Ammon's horn (tissue), 1 donor: ENCODE measurements around the gene INHBC.
"Not testable (repeated sequence)": the region's sequence is repeated elsewhere in the genome, so short reads cannot be mapped to it uniquely, and the experiment has no call there.

Experiments
- DNase-seq: peaks from one replicate; pipeline ENCODE4 v3.0.0-alpha.2; 2016; ENCODE audit warnings: low spot score

INHBC gene

GRCh38 chr12:57429473-57430111 is 5.0 kb upstream of the INHBC start:
- DNase-seq, result no peak

DNA sequence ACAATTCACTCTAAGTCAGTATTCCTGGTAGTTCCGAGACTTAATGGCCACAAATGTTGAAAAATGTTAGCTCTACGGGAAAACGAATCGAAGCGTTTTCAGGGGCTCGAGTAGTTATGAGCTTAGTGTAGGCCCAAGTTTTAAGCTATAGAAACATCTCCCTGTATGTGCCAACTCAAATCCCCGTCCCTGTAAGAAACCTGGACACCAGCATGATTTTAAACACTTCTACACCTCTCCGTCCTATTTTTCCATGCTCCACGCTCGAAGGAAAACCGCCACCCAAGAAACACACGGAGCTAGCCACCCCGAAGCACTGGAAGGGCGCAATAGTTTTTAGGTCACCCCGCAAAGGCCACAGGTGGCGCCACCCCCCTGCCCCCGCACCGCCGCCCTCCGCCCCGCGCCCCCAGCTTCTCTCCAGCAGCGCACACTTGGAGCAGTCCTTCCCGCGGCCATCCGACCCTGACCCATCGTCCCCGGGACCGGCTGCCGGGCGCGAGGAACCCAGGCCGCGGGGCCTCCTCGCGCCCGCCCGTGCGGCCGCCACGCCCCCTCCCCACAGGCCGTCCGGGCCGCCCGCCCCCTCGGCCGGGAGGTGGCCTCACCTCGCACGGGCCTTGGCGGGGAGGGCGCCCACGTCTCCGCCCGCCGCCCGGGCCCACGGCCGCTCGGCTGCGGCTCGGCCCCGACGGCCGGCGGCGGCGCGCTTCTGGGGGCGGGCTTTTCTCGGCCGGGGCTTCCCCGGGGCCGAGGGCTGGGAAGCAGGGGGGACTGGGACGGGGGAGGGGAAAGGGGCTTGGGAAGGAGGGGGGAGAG is 4.3 kb upstream of the INHBC start:
- peak; percentile 28 for DNase-seq

DNA sequence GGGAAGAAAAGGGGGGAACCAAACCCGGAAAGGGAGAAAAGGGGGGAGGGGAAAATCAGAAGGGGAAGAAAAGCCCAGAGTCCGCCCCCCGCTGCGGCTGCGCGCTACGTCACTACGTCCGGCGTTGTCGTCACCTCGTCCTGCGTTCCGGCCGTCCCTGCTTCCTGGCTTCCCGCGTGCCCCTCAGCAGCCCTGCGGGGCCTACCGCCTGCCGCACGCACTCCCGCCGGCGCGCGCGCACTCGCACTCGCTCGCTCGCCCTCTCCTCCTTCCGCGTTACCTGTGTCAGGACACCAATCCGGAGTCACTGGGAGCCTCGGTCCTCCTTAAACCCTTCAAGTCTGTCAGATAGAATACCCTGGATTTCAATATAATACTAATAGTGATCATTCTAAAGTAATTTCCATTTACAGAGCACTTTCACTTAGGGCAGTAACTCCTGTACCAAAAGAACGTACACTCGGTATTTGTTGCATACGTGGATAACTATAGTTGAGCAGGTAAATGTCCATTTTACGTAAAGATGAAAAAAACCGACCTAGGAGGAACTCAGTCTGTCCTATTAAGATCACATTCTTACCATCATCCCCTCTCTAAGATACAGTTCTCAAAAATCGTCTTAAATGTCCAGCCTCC is 3.5 kb upstream of the INHBC start, which contains the start of gene R3HDM2:
Gene R3HDM2 (minus strand): TSS at position 113 of the 636 bp plus-strand sequence. CDS start 120,615 bp downstream, outside the sequence.
- DNase-seq, result peak; percentile 98

DNA sequence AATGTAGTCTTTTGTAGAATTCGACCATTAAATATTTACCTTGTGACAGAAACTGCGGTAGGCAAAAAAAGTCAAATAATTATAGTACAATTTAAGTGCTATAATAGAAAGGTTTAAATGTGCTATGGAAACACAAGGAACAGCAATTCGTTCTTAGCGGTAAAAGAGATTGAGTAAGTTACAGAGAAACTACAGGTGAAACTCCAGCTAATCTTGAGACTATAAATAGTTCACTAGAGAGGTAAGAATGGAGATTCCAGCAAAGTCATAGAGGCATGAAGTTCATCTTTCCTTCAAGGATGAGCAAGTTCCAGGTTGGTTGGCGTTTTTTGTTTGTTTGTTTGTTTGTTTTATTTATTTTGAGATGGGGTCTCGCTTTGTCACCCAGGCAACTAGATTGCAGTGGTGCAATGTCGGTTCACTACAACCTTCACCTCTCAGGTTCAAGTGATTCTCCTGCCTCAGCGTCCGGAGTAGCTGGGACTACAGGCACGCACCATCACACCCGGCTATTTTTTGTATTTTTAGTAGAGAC is 2.9 kb upstream of the INHBC start:
- DNase-seq, result no peak

GRCh38 chr12:57433370-57433769 is 1.2 kb upstream of the INHBC start:
- DNase-seq, result no peak

- DNase-seq, result no peak
Observed at GRCh38 chr12:57435293-57435692, 709 bp downstream of the INHBC start.

DNA sequence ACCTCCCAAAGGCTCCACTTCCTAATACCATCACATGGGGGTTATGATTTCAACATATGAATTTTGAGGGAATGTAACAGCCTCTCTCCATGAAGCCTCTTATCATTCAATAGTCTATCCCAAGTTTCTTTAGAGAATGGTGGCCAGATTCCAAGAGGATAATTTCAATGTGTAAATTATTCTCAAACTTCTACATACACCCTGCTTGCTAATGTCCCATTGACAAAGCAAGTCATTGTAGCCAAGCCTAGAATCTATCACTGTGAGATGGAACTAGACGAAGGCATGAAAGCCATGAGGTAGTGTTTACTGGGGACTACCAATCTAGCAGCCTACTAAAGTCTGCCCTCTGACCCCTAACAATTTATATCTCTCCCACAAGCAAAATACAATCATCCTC is 3.8 kb downstream of the INHBC start:
- DNase-seq, result no peak

DNA sequence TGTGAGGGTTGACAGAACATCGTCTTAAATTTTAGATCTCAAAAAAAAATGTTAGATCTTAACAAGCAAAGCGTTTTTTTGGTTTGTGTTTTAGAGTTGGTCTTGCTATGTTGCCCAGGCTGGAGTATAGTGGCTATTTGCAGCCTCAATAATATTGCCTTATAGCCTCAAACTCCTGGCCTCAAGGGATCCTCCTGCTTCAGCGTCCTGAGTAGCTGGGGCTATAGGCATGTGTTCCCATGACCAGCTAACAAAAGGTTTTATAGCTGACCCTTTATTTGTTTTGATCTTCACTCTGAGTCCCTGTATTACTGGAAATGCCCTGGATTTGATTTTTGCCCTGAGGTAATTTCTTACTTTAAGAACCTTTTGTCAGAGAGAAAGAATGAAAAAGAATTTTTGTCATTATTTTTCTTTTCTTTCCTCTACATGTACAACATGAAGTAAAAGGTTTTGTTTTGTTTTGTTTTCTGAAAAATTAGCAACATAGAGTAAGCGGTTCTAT is 5.2 kb downstream of the INHBC start:
- no peak for DNase-seq

DNA sequence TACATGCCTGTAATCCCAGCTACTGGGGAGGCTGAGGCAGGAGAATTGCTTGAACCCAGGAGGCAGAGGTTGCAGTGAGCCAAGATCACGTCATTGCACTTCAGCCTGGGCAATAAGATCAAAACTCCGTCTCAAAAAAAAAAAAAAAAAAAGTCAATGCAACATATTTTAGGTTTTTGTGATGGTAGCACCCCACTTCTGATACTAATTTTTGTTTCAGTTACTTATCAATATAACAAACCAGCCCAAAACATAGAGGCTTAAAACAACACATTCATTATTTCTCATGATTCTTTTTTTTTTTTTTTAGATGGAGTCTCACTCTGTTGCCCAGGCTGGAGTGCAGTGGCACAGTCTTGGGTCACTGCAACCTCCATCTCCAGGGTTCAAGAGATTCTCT is 6.8 kb downstream of the INHBC start:
- not testable (repeated sequence) for DNase-seq

DNA sequence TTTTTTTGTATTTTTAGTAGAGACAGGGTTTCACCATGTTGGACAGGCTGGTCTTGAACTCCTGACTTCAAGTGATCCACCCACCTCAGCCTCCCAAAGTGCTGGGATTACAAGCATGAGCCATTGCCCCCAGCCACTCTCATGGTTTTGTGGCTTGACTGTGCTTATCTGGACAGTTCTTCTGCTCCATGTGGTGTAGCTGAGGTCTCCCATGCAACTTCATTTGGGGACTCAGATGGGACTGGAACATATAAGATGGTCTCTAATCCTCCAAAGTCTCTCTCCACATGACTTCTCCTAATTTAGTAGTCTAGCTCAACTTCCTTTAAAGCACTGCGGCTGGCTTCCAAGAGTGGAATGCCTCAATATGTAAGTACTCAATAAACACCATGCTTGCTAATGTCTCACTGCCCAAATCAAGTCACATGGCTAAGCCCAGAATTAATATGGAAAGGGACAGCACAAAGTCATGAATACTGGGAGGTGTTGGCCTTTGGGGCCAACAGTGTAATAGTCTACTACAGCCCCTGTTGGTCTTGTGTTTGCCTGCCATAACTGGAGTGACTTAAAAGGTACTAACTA is 7.4 kb downstream of the INHBC start:
- DNase-seq, result no peak

GRCh38 chr12:57444337-57444736 is 9.8 kb downstream of the INHBC start:
- DNase-seq, result not testable (repeated sequence)

DNA sequence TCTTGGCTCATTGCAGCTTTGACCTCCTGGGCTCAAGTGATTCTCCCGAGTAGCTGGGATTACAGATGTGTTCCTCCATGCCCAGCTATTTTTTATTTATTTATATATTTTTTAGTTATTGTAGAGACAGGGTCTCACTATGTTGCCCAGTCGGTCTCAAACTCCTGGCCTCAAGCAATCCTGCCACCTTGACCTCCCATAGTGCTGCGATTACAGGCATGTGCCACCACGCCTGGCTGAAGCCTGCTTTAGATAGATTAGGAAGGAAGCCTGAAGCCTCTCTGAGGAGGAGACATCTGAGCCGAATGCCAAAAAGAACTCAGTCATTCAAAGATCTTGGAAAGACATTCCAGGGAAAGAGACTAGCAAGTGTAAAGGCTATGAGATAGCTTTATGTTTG is 10.2 kb downstream of the INHBC start:
- no peak for DNase-seq

DNA sequence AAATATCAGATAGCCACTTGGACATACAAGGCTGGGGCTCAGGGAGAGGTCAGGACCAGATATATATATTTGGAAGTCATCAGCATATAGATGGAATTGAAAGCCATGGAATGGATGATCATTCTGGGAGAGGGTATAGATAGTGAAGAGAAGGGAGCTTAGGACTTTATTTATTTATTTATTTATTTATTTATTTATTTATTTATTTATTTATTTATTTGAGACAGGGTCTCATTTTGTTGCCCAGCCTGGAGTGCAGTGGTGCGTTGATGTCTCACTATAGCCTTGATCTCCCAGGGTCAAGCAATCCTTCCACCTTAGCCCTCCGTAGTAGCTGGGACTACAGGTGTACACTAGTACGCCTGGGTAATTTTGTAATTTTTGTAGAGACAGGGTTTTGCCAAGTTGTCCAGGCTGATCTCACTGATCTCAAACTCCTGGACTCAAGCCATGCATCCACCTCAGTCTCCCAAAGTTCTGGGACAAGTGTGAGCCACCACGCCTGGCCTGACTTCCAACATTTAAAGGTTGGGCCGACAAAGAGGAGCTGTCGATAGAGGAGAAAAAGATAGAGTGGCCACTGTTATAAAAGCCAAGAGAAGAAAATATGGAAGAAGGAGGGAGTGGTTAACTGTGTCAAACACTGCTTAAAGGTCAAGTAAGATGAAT is 11.8 kb downstream of the INHBC start:
- no peak for DNase-seq

GRCh38 chr12:57448669-57449068 is 14.1 kb downstream of the INHBC start:
- DNase-seq, result no peak

GRCh38 chr12:57449375-57449774 is 14.8 kb downstream of the INHBC start:
- no peak for DNase-seq

DNA sequence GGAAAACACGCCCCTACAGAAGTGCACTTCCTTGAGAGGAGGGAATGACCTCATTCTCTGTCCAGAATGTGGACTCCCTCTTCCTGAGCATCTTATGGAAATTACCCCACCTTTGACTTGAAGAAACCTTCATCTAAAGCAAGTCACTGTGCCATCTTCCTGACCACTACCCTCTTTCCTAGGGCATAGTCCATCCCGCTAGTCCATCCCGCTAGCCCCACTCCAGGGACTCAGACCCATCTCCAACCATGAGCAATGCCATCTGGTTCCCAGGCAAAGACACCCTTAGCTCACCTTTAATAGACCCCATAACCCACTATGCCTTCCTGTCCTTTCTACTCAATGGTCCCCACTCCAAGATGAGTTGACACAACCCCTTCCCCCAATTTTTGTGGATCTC is 15.5 kb downstream of the INHBC start:
- no peak for DNase-seq

DNA sequence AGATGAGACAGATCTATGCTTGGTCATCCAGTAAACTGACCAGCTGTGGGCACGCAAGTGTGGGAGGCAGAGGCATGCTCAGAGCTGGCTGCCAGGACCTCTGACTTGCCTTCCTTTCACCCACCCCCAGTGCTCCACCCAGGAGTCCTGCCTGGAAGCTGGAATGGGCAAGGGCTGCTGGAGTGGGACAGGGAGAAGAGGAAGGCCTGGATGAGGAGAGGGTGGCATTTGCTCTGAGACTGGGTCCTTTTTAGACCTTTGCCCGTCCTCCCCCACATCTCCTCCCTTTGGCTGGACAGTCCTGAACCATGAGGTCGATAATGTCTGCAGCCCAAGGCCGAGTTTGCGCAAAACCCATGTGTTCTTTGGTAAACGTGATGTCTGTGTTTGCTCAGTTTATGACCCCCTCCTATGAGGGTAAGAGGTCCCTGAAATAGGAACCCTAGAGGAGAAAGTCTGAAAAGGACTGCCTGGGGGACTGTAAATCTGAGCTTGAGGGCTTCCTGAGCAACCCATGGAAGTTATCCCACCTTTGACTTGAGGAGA is 16.7 kb downstream of the INHBC start:
- no peak for DNase-seq

DNA sequence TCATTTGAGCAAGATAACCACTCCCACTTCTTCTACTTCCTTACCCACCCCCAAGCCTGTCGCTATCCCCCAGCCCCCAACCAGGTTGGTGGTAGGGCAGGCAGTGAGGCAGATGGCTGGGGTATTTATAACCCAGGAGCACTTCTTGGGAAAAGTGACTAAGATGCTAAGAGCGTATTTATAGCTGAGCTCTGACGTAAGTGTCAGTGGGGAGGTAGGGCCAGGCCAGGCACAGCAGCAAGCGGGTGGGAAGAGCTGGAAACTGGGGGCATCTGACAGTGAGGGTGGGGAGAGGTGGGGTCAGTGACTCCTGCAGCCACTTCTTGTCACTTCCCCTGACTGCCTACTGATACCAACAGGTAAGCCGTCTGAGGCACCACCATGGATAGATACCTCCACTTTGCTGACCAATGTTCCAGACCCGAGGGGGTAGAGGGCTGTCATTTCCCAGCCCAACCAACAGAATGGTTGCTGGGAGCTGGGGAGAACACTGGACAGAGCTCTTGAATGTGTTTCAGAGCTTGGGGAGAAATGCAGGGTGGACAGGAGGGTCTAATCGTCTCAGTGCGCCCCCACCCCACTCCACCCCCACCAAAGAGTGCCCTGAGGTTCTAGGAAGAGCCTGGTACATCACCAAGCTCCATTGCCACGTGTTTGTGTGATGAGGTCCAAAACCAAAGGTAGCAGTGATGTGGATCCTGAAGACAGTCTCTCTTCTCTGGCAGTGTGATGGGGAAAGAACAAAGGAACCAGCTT is 17.8 kb downstream of the INHBC start:
- DNase-seq, result no peak

GRCh38 chr12:57452937-57453509 is 18.4 kb downstream of the INHBC start:
- peak; percentile 85 for DNase-seq

GRCh38 chr12:57454213-57454565 is 19.6 kb downstream of the INHBC start:
- DNase-seq, result no peak
